Pancreas (tissue), 10 donors: ENCODE results near the gene FHIT. TPM values are rescaled to one million over a fixed set of nuclear protein-coding genes. Genes with fewer than 3 reads are reported as not detected.

ENCODE experiments used
- ATAC-seq, 4 donors: fragments of 200-7000 bp; cut with Tn5 transposase; one replicate each; pipeline versions ENCODE4 v1.8.0 to v1.9.1; 2020; ENCODE audit warnings: mild to moderate bottlenecking in 4 of 4, moderate library complexity in 4 of 4
- DNase-seq, 6 donors: peaks; one replicate each; pipeline ENCODE4 v3.0.0-alpha.2; 2020
- FAIRE-seq: peaks from 2 replicates; lab custom pipeline; 2012; peaks lifted over from hg19 to GRCh38; lab: Jason Lieb, UNC
- H3K27ac ChIP-seq, 4 donors: fragments of 200-600 bp; sonication (generic); 1 replicate in 3 of 4; 2 replicates in 1 of 4; pipeline versions ENCODE4 v1.5.0 to v1.8.0; 2020
- H3K27me3 ChIP-seq, 4 donors: fragments of 200-600 bp; one replicate each; pipeline ENCODE4 v1.8.0; 2021
- H3K36me3 ChIP-seq, 3 donors: fragments of 200-600 bp; sonication (generic) in 1 of 3; one replicate each; pipeline versions ENCODE4 v1.5.0 to v1.8.0; 2020 to 2021
- H3K4me1 ChIP-seq, 3 donors: fragments of 200-600 bp; one replicate each; pipeline ENCODE4 v1.8.0; 2021
- H3K4me3 ChIP-seq, 4 donors: fragments of 200-600 bp; sonication (generic) in 2 of 4; one replicate each; pipeline versions ENCODE4 v1.5.0 to v1.8.0; 2020 to 2021
- H3K9me3 ChIP-seq, 4 donors: fragments of 200-600 bp; one replicate each; pipeline ENCODE4 v1.8.0; 2021
- WGBS, 2 donors: extraction: QIAGEN DNeasy Blood & Tissue Kit; methylation state at CpG; one replicate each; pipeline ENCODE4 v1.1.7; 2013; 5-methylcytosine and 5-hydroxymethylcytosine counted together
- intact Hi-C, 3 donors: fragments of 100-400 bp; cut with DNase I; formaldehyde crosslinking; loops; one replicate each; pipeline versions ENCODE4 v1.11.1 to v1.14.2; 2022
- polyA plus RNA-seq, 2 donors: library from polyadenylated mRNA; stranded (reverse); fragments of 200-250 nt; gene quantifications; one replicate each; pipeline ENCODE4 v1.2.3, GENCODE V29; 2013
- total RNA-seq, 6 donors: library from RNA; stranded (reverse); fragmentation: NEBNext Ultra II Directional in 4 of 6; extraction: Animal tissue kit (Norgen Biotek cat#: 25700) in 4 of 6; gene quantifications; one replicate each; pipeline versions ENCODE4 v1.2.1 to v1.2.4, GENCODE V29; 2021 to 2023
- TF ChIP-seq, protein P1 (sequence below), 4 donors: fragments of 200-600 bp; sonication (generic) in 3 of 4; IDR thresholded peaks; one replicate each; pipeline versions ENCODE4 v1.5.0 to v1.8.0; 2021; ENCODE audit warnings: antibody characterized with exemption in 4 of 4
- donor health status: healthy with polysubstance abuse.
- donor health status: DM: no; HTN: no; CAD: no; lungs with moderate emphysema.
- donor health status: DM: no; HTN: no; CAD: no.
- donor health status: control.
- donor health status: control.
- donor health status: Bipolar disorder and iron deficiency.
- donor health status: DM: yes; HTN: yes; CAD: no.
- donor health status: DM: no; HTN: no; CAD: no.
- donor health status: DM: no; HTN: no; CAD: no.
- donor health status: DM: yes; HTN: yes; CAD: no.

The FHIT gene
- total and polyA plus RNA-seq, 8 donors, result 4.8 to 15.7 (median 8.0) TPM

DNA sequence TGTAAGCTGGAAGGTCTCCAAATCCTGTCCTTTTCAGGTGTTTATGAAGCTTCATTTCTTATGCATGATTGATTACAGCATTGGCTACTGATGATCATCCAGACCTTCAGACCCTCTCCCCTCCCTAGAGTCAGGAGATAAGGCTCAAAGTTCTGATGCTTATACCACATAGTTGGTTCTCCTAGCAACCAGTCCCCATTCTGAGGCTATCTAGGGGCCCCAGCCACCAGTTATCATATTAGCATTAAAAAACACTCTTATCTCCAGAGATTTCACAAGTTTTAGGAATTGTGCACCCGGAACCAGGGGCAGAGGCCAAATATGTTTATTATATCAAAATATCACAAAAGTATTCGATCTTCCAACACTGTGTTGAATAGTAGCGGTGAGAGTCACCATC lies 953.1 kb downstream of the FHIT start:
- FAIRE-seq (no peak), DNase-seq (no peak), ATAC-seq (no peak)
- TF ChIP-seq, protein P1, sequence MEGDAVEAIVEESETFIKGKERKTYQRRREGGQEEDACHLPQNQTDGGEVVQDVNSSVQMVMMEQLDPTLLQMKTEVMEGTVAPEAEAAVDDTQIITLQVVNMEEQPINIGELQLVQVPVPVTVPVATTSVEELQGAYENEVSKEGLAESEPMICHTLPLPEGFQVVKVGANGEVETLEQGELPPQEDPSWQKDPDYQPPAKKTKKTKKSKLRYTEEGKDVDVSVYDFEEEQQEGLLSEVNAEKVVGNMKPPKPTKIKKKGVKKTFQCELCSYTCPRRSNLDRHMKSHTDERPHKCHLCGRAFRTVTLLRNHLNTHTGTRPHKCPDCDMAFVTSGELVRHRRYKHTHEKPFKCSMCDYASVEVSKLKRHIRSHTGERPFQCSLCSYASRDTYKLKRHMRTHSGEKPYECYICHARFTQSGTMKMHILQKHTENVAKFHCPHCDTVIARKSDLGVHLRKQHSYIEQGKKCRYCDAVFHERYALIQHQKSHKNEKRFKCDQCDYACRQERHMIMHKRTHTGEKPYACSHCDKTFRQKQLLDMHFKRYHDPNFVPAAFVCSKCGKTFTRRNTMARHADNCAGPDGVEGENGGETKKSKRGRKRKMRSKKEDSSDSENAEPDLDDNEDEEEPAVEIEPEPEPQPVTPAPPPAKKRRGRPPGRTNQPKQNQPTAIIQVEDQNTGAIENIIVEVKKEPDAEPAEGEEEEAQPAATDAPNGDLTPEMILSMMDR (IDR thresholded peaks at IDR 0.05), result no peak
- no peaks in the 10 kb centered on the region for H3K4me1 ChIP-seq
- no peaks in the 10 kb centered on the region for H3K27me3 ChIP-seq
- intact Hi-C loops, result no loop called here
- H3K9me3 ChIP-seq, result no peaks in the 10 kb centered on the region
- 90 to 92% methylated on average over 3 of the region's 3 CpGs for WGBS, 2 donors
- H3K36me3 ChIP-seq, result no peaks in the 10 kb centered on the region
- H3K27ac ChIP-seq, result no peak overlapping the region
- H3K4me3 ChIP-seq, result no peak overlapping the region

DNA sequence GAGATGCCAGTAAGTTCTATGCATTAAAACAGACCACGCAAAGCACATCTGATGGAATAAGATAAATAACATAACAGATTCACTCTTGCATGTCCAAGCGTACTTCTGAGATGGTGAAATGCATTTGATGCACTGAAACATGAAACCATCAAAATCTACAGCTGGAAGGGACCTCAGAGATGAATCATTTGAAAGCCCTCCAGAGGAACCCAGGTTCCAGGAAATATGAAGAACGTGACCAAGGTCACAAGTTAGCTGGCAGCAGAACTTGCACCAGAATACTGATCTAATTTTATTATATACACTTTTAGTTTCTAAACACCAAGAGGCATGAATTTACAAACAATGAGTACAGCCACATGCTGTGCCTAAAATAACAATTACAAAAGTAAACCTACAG lies 957.1 kb downstream of the FHIT start:
- ATAC-seq (no peak), FAIRE-seq (no peak), DNase-seq (no peak)
- intact Hi-C loops, result no loop called here
- H3K4me3 ChIP-seq, result no peak overlapping the region
- WGBS, 2 donors, result 54 to 66% methylated on average over 3 of the region's 3 CpGs
- TF ChIP-seq, protein P1 (IDR thresholded peaks at IDR 0.05), result no peak
- H3K4me1 ChIP-seq, result no peaks in the 10 kb centered on the region
- no peak overlapping the region for H3K27ac ChIP-seq
- no peaks in the 10 kb centered on the region for H3K27me3 ChIP-seq
- no peaks in the 10 kb centered on the region for H3K36me3 ChIP-seq
- no peaks in the 10 kb centered on the region for H3K9me3 ChIP-seq

DNA sequence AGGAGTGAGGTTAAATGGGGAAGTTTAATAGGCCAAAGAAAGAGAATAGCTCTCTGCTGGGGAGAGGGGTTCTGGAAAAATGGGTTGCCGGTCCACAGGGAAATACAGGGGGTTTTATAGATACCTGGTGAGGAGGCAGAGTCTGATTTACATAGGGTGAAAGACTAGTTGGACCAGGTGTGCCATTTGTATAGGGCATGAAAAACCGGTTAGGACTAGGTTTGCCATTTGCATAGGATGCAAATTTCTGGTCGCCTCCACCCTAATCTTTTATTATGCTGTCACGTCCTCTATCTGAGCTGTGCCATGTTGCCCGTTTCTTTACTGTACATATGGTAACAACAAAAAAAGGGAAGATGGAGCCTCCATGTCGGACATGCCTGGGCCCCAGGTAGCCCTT lies 960.1 kb downstream of the FHIT start:
- FAIRE-seq, result no peak

DNA sequence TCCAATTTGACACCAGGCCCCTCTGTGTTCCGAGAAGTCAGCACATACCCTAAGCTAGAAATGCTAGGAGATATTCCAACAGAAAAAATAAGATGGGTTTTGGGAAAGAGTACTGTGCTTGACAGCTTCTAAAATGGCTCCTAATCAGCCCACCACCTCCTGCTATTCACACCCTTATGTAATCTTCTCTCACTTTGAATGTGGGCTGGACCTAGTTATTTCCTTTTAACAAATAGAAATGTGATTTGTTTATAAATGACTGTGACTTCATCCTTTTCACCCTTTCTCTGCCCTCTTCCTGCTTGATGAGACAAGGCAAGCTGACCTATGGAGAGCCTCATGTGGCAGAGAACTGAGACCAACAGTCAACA lies 961.1 kb downstream of the FHIT start:
- FAIRE-seq (no peak), ATAC-seq (no peak), DNase-seq (no peak)
- no peak overlapping the region for H3K4me3 ChIP-seq
- no peaks in the 10 kb centered on the region for H3K9me3 ChIP-seq
- 92 to 97% methylated on average over 1 of the region's 1 CpG for WGBS, 2 donors
- no peaks in the 10 kb centered on the region for H3K27me3 ChIP-seq
- H3K27ac ChIP-seq, result no peak overlapping the region
- TF ChIP-seq, protein P1 (IDR thresholded peaks at IDR 0.05), result no peak
- no peaks in the 10 kb centered on the region for H3K36me3 ChIP-seq
- intact Hi-C loops, result no loop called here
- H3K4me1 ChIP-seq, result no peaks in the 10 kb centered on the region

More for the DNA sequence above, 960.1 kb downstream of the FHIT start:
- Histone ChIP-seq H3K36me3 (no peaks in the 10 kb centered on the region), H3K27me3 (no peaks in the 10 kb centered on the region), H3K9me3 (no peaks in the 10 kb centered on the region), H3K4me3 (no peak overlapping the region), H3K27ac (no peak overlapping the region), H3K4me1 (no peaks in the 10 kb centered on the region)
- intact Hi-C loops, result no loop called here
- TF ChIP-seq, protein P1 (IDR thresholded peaks at IDR 0.05), result no peak
- ATAC-seq (no peak), DNase-seq (no peak)
- WGBS, 2 donors, result 89 to 95% methylated on average over 6 of the region's 6 CpGs

DNA sequence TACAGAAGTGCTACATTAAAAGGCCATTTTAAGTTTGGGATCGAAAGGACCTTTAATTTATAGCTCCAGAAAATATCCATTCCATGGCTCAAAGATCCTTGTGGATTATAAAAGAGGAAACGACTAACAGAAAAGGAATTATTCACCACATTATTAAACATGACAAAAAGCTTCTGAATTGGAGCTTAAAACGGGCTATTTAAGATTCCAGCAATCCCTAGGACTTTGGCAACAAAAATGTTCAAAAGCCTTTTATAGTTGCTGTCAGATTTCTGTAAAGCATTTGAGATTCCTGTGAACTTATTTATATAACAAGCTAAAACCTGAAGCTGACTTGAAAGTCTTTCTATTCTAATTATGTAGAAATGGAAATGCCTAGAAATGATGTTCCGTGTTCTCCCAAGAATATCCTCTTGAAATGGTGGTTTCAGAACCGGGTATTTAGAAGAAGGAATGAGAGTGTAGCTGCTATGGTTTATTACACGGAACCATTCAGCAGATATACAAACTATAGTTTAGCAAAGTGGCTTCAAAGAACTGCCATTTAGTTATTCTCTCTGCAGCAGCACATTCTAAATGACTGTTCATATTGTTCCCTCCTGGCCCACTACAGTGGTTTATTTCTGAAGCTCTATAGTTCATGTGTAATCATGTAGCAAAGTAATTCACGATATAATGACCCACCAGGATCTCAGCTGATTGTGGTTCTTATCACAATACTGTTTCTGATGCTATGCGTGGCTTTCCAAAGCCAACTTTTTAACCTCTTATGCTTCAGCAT lies 961.7 kb downstream of the FHIT start:
- Histone ChIP-seq H3K9me3 (no peaks in the 10 kb centered on the region), H3K27me3 (no peaks in the 10 kb centered on the region), H3K4me1 (no peaks in the 10 kb centered on the region), H3K4me3 (no peak overlapping the region), H3K27ac (no peak overlapping the region), H3K36me3 (no peaks in the 10 kb centered on the region)
- WGBS, 2 donors, result 74 to 80% methylated on average over 8 of the region's 8 CpGs
- DNase-seq, result no peak
- TF ChIP-seq, protein P1 (IDR thresholded peaks at IDR 0.05), result no peak
- intact Hi-C loops, result no loop called here
- no peak for FAIRE-seq
- no peak for ATAC-seq
